ENCODE measurements around the gene ICE2. TPM values are rescaled to one million over a fixed set of nuclear protein-coding genes. Genes with fewer than 3 reads are reported as not detected.
A peak's percentile ranks its signal among the peaks of the same experiment; 100 is the strongest.

Gene ICE2
- total RNA-seq, 2 donors from 2014 or later, result 89.4 to 99.7 TPM

DNA sequence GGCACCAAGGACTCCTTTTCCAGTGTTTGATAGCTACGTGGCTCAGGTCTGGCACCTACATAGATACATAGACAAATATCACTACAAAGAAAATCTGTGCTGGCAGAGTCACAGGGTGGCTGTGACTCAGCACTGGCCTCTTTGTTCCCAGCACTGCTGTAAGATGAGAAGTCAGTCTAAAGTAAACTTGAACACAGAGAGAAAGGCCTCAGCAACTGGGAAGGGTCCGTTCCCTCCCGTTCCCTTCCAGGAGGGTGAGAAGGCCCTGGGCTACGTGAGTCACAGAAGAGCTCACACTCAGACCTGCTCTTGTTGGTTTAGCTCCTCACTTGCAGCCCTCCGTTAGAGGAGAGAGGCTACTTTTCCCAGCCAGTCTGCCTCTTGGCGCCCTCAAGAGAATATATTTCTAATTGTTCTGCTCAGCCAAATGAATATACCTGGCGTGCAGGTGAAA, 104.3 kb downstream of the ICE2 start:
- Mint-ChIP-seq H3K27me3 (ENCODE audit: insufficient read depth) (peaks cover 46% of the 10 kb centered on the region), H3K4me3 (no peak overlapping the region), H3K4me1 (peaks cover 53% of the 10 kb centered on the region), H3K9me3 (no peaks in the 10 kb centered on the region), H3K36me3 (ENCODE audit: low read depth) (peaks cover 63% of the 10 kb centered on the region), H3K27ac (peak overlapping the region; percentile 53)
- WGBS, 2 experiments (ENCODE audit: insufficient coverage in 1 of 2, insufficient read length in 1 of 2), result 40 to 54% methylated on average over 4 to 7 of the region's 7 CpGs
- Histone ChIP-seq H3K27me3 (ENCODE audit: control insufficient read depth, insufficient read depth, low read length, poor library complexity, severe bottlenecking) (no peaks in the 10 kb centered on the region), H3K4me3 (ENCODE audit: low read length) (peak overlapping the region; percentile 19), H3K4me1 (ENCODE audit: control insufficient read depth, insufficient read depth, low read length) (peaks cover 26% of the 10 kb centered on the region), H3K27ac (ENCODE audit: low read depth, low read length) (peak overlapping the region; percentile 79), H3K9ac (ENCODE audit: extremely low read depth, low read length, poor library complexity, severe bottlenecking) (peak overlapping the region; percentile 39), H3K9me3 (ENCODE audit: control insufficient read depth, low read length) (no peaks in the 10 kb centered on the region), H3K36me3 (ENCODE audit: control insufficient read depth, insufficient read depth, low read length) (peaks cover 80% of the 10 kb centered on the region)
- peak; percentile 81 for DNase-seq
- TF ChIP-seq, protein P1, sequence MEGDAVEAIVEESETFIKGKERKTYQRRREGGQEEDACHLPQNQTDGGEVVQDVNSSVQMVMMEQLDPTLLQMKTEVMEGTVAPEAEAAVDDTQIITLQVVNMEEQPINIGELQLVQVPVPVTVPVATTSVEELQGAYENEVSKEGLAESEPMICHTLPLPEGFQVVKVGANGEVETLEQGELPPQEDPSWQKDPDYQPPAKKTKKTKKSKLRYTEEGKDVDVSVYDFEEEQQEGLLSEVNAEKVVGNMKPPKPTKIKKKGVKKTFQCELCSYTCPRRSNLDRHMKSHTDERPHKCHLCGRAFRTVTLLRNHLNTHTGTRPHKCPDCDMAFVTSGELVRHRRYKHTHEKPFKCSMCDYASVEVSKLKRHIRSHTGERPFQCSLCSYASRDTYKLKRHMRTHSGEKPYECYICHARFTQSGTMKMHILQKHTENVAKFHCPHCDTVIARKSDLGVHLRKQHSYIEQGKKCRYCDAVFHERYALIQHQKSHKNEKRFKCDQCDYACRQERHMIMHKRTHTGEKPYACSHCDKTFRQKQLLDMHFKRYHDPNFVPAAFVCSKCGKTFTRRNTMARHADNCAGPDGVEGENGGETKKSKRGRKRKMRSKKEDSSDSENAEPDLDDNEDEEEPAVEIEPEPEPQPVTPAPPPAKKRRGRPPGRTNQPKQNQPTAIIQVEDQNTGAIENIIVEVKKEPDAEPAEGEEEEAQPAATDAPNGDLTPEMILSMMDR (conservative IDR thresholded peaks at IDR 0.05), result no peak

DNA sequence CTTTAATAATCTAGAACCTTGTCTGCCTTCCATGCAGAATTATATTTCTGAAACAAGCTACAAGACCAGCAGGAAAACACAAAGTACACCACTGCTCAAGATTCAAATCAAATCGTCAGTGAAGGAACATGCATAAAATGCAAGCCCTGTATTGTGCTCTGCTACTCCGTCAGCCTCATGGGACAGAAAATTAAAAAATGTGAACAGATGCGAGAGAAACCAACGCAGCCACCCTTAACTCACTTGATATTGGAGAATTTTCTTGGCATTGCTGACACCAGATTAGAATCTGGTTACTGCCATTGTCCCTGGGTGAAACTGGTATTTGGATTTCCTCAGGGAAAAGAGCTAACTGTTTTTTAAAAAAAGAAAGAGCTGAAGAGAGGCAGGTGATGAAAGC, 104.7 kb downstream of the ICE2 start:
- no peak overlapping the region for H3K4me3 ChIP-seq (ENCODE audit: low read length)
- H3K27ac Mint-ChIP-seq, result peak overlapping the region; percentile 53
- H3K9ac ChIP-seq (ENCODE audit: extremely low read depth, low read length, poor library complexity, severe bottlenecking), result peak overlapping the region; percentile 39
- H3K36me3 ChIP-seq (ENCODE audit: control insufficient read depth, insufficient read depth, low read length), result peaks cover 76% of the 10 kb centered on the region
- H3K36me3 Mint-ChIP-seq (ENCODE audit: low read depth), result peaks cover 61% of the 10 kb centered on the region
- H3K27me3 ChIP-seq (ENCODE audit: control insufficient read depth, insufficient read depth, low read length, poor library complexity, severe bottlenecking), result no peaks in the 10 kb centered on the region
- H3K4me1 Mint-ChIP-seq, result peaks cover 58% of the 10 kb centered on the region
- TF ChIP-seq, protein P1 (conservative IDR thresholded peaks at IDR 0.05), result no peak
- H3K9me3 Mint-ChIP-seq, result no peaks in the 10 kb centered on the region
- no peak overlapping the region for H3K4me3 Mint-ChIP-seq
- H3K27me3 Mint-ChIP-seq (ENCODE audit: insufficient read depth), result peaks cover 50% of the 10 kb centered on the region
- no peak for DNase-seq
- H3K9me3 ChIP-seq (ENCODE audit: control insufficient read depth, low read length), result no peaks in the 10 kb centered on the region
- peaks cover 26% of the 10 kb centered on the region for H3K4me1 ChIP-seq (ENCODE audit: control insufficient read depth, insufficient read depth, low read length)
- peak overlapping the region; percentile 79 for H3K27ac ChIP-seq (ENCODE audit: low read depth, low read length)
- 88% methylated on average over 4 of the region's 4 CpGs for WGBS, 2 experiments (ENCODE audit: insufficient coverage in 1 of 2, insufficient read length in 1 of 2)

DNA sequence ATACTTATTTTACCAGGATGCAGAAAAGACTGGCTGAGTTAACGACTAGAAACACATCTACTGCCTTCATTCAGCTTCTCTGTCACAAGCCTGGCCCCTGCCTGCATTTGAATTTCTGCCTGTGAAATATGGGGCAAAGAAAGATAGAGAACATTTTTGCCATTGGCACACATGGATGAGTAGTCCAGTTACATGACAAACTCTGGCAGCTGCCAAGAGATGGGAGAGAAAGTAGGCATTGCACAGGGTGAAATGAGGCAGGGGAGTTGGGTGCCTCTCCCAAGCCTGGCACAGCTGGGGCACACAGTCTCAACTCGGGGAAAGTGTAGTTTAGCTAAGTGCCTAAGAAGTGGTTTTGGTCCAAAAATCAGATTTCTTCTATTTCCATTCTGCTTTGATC, 105.2 kb downstream of the ICE2 start:
- WGBS, 2 experiments (ENCODE audit: insufficient coverage in 1 of 2, insufficient read length in 1 of 2), result 87 to 93% methylated on average over 2 of the region's 2 CpGs
- peaks cover 55% of the 10 kb centered on the region for H3K27me3 Mint-ChIP-seq (ENCODE audit: insufficient read depth)
- Histone ChIP-seq H3K9me3 (ENCODE audit: control insufficient read depth, low read length) (no peaks in the 10 kb centered on the region), H3K4me3 (ENCODE audit: low read length) (no peak overlapping the region), H3K9ac (ENCODE audit: extremely low read depth, low read length, poor library complexity, severe bottlenecking) (no peak overlapping the region), H3K4me1 (ENCODE audit: control insufficient read depth, insufficient read depth, low read length) (peaks cover 29% of the 10 kb centered on the region), H3K27ac (ENCODE audit: low read depth, low read length) (no peak overlapping the region), H3K27me3 (ENCODE audit: control insufficient read depth, insufficient read depth, low read length, poor library complexity, severe bottlenecking) (no peaks in the 10 kb centered on the region), H3K36me3 (ENCODE audit: control insufficient read depth, insufficient read depth, low read length) (peaks cover 76% of the 10 kb centered on the region)
- no peak overlapping the region for H3K27ac Mint-ChIP-seq
- peak; percentile 8 for DNase-seq
- H3K9me3 Mint-ChIP-seq, result no peaks in the 10 kb centered on the region
- H3K4me1 Mint-ChIP-seq, result peaks cover 62% of the 10 kb centered on the region
- H3K4me3 Mint-ChIP-seq, result no peak overlapping the region
- TF ChIP-seq, protein P1 (conservative IDR thresholded peaks at IDR 0.05), result no peak
- H3K36me3 Mint-ChIP-seq (ENCODE audit: low read depth), result peaks cover 61% of the 10 kb centered on the region

Measured in endodermal cell (in vitro differentiated cells).